ENCODE data around the gene MICAL1. TPM values are rescaled to one million over a fixed set of nuclear protein-coding genes. Genes with fewer than 3 reads are reported as not detected.

Gene MICAL1
- total RNA-seq, 3 donors from 2014 or later = 23.6 to 29.8 (median 25.5) TPM

DNA sequence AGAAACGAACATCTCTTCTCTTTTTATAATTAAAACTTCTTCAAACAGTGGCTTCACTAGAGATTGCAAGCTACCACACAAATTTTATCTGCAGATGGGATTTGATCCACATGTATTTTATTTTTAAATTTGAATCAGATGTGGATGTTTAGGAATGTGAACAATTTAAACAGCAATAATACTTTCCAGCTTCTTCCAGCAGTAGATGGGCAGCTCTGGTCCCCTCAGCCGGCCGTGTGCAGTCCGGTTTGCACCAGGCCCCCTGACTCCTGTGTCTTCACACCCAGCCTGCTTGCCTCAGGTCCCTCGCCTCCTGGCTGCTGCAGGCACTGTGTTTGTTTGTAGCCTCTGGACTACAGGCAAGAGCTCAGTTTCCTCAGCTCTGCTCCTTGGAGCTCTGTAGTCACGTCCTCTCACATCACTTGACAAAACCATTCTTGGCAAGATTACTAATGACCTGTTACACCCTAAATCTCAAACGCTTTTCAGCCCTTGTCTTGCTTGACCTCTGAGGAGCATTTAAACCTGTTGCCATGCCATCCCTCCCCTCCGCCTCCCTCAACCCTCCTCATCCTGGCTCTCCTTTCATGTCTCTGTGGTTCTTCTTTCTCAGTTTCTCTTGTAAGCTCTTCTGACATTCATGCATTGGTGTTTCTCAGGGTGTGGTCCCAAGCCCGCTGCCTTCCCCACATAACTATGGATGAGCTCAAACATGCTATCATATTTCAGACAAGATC lies 40.6 kb upstream of the MICAL1 start:
- no peak overlapping the region for H3K27ac ChIP-seq
- no peak for DNase-seq (ENCODE audit: low spot score in 2 of 2)
- H3K27me3 ChIP-seq = no peaks in the 10 kb centered on the region
- H3K9me3 ChIP-seq = no peaks in the 10 kb centered on the region
- no peaks in the 10 kb centered on the region for H3K36me3 ChIP-seq
- TF ChIP-seq, protein P1, sequence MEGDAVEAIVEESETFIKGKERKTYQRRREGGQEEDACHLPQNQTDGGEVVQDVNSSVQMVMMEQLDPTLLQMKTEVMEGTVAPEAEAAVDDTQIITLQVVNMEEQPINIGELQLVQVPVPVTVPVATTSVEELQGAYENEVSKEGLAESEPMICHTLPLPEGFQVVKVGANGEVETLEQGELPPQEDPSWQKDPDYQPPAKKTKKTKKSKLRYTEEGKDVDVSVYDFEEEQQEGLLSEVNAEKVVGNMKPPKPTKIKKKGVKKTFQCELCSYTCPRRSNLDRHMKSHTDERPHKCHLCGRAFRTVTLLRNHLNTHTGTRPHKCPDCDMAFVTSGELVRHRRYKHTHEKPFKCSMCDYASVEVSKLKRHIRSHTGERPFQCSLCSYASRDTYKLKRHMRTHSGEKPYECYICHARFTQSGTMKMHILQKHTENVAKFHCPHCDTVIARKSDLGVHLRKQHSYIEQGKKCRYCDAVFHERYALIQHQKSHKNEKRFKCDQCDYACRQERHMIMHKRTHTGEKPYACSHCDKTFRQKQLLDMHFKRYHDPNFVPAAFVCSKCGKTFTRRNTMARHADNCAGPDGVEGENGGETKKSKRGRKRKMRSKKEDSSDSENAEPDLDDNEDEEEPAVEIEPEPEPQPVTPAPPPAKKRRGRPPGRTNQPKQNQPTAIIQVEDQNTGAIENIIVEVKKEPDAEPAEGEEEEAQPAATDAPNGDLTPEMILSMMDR (IDR thresholded peaks at IDR 0.05) = no peak
- TF ChIP-seq POLR2AphosphoS5 (IDR thresholded peaks at IDR 0.05) = no peak
- TF ChIP-seq POLR2A (IDR thresholded peaks at IDR 0.05) = no peak
- H3K4me1 ChIP-seq = no peaks in the 10 kb centered on the region
- no peak overlapping the region for H3K4me3 ChIP-seq
- intact Hi-C loops (cut with DNase I; ENCODE audit: low total_unique reads) = no loop called here

DNA sequence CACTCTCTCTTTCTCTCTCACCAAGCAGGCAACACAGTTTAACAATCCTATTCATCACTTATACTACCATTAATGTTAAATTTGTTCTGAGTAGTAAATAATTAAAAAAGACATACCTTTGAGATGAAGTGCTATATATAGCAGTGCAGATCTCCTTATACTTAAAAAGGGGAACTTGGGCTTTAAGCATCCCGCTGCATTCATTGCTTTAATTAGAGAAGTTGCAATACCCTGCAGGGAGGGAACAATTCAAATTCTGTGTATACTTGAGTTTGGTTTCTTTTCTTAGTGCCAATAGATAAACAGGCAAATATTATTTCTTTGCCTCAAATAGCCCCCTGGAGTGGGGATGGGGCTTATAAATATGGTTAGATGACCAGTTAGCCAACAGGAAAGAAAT lies 38.3 kb upstream of the MICAL1 start:
- intact Hi-C loops (cut with DNase I; ENCODE audit: low total_unique reads) = no loop called here
- Histone ChIP-seq H3K9me3 (no peaks in the 10 kb centered on the region), H3K4me1 (no peaks in the 10 kb centered on the region), H3K36me3 (no peaks in the 10 kb centered on the region), H3K27me3 (no peaks in the 10 kb centered on the region), H3K4me3 (no peak overlapping the region), H3K27ac (no peak overlapping the region)
- no peak for DNase-seq (ENCODE audit: low spot score in 2 of 2)
- no peak for TF ChIP-seq POLR2A (IDR thresholded peaks at IDR 0.05)
- no peak for TF ChIP-seq POLR2AphosphoS5 (IDR thresholded peaks at IDR 0.05)
- TF ChIP-seq, protein P1 (IDR thresholded peaks at IDR 0.05) = no peak

DNA sequence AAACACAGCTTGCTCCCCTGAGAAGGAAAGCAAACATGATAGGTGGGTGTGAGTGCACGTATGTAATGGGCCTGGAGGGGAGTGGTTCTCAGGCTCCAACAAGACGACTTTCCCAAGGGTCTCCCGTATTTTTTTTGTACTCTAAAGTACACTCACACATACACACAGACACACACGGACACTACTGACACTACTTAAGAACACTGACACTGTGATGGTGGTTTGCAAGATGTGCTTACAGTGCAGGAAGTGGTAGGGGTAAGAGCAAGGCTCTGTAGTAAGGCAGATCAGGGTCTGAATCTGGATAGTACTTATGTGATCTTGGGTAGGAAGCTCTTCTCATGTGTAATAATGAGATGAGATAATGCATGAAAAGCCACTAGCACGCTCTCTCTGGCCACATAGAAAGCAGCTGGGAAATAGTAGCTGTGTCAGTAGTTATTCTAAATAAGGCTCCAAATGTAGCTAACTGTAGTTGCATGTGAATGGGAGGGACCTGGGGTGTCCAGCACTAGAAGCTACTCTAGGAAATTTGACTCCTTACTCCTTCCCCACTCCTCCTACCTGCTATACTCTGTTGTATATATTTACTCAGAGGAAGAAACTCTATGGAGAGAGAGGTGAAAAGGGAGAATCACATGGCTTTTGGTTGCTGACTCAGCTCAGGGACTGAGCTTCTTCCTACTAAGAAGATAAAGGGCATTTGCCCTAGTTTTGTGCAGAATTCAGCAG lies 35.8 kb upstream of the MICAL1 start:
- intact Hi-C loops (cut with DNase I; ENCODE audit: low total_unique reads) = no loop called here
- Histone ChIP-seq H3K36me3 (no peaks in the 10 kb centered on the region), H3K27ac (peak overlapping the region in 1 of 2 donors; percentile 7), H3K4me1 (no peaks in the 10 kb centered on the region), H3K4me3 (no peak overlapping the region), H3K9me3 (no peaks in the 10 kb centered on the region), H3K27me3 (no peaks in the 10 kb centered on the region)
- TF ChIP-seq, protein P1 (IDR thresholded peaks at IDR 0.05) = no peak
- TF ChIP-seq POLR2A (IDR thresholded peaks at IDR 0.05) (no peak), POLR2AphosphoS5 (IDR thresholded peaks at IDR 0.05) (no peak)
- DNase-seq (ENCODE audit: low spot score in 2 of 2) = no peak

DNA sequence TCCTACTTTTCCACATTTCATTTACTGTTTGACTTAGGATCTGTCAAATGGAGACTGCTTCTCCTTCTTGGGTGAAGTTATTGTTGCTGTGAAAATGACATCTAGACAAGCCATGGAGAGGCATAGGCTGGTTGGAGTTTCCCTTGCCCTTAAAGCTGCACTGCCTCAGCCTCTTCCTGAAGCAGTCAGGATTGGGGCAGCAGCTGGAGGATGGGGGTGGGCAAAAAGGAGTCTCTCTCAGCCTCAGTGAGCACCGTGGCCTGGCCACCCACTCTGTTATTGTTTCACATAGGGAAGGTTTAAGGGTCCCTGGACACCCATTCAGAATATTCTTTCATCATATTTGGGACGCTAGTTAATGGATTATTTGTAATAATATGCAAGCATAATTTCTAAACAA lies 35.1 kb upstream of the MICAL1 start:
- intact Hi-C loops (cut with DNase I; ENCODE audit: low total_unique reads) = no loop called here
- Histone ChIP-seq H3K4me3 (no peak overlapping the region), H3K9me3 (no peaks in the 10 kb centered on the region), H3K27ac (no peak overlapping the region), H3K27me3 (no peaks in the 10 kb centered on the region), H3K36me3 (no peaks in the 10 kb centered on the region), H3K4me1 (no peaks in the 10 kb centered on the region)
- TF ChIP-seq POLR2A (IDR thresholded peaks at IDR 0.05) = no peak
- no peak for TF ChIP-seq POLR2AphosphoS5 (IDR thresholded peaks at IDR 0.05)
- TF ChIP-seq, protein P1 (IDR thresholded peaks at IDR 0.05) = no peak
- no peak for DNase-seq (ENCODE audit: low spot score in 2 of 2)

DNA sequence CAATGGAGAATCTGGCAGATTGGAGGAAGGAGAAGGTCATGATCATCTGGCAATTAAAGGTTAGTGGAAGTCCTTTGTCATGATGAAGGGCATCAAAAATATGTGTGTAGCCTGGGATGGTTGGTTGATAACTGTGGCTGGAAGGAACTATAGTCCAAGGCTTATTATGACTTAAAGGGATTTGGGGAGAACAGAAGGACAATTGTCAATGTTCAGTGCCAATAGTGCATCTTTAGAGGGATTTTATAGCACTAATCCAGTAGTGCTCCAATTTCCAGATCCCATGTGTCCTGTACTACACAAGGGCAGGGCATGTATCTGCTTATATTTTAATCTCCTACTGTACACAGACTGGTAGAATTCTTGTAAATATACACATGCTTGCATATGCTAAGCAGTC lies 32.4 kb upstream of the MICAL1 start:
- no peaks in the 10 kb centered on the region for H3K36me3 ChIP-seq
- no peaks in the 10 kb centered on the region for H3K4me1 ChIP-seq
- TF ChIP-seq POLR2A (IDR thresholded peaks at IDR 0.05) = no peak
- no peak for TF ChIP-seq POLR2AphosphoS5 (IDR thresholded peaks at IDR 0.05)
- TF ChIP-seq, protein P1 (IDR thresholded peaks at IDR 0.05) = no peak
- H3K9me3 ChIP-seq = no peaks in the 10 kb centered on the region
- no peak overlapping the region for H3K4me3 ChIP-seq
- DNase-seq (ENCODE audit: low spot score in 2 of 2) = no peak
- H3K27me3 ChIP-seq = no peaks in the 10 kb centered on the region
- intact Hi-C loops (cut with DNase I; ENCODE audit: low total_unique reads) = no loop called here
- H3K27ac ChIP-seq = no peak overlapping the region

Measured in breast epithelium (tissue), 4 donors.